Panc1 (cell line): ENCODE measurements around the gene REV3L. TPM values are rescaled to one million over a fixed set of nuclear protein-coding genes. Genes with fewer than 3 reads are reported as not detected.

ENCODE experiments used
- ATAC-seq: fragments of 200-7000 bp; cut with Tn5 transposase; 2 replicates; pipeline ENCODE4 v1.9.1; 2020; ENCODE audit warnings: mild to moderate bottlenecking, moderate library complexity
- BruUV-seq: library from RNA; stranded (reverse); fragments of 400-500 nt; replicated peaks from 2 replicates; lab custom pipeline; 2021; lab: Mats Ljungman, UMichigan
- CTCF ChIA-PET: fragments of 300-600 bp; sonication (Branson Sonifier 250); formaldehyde crosslinking; loops from one replicate; lab custom pipeline; 2022; ENCODE audit warnings: antibody characterized with exemption; lab: Charles Lee
- POLR2A ChIA-PET: fragments of 300-600 bp; sonication (Branson Sonifier 250); formaldehyde crosslinking; loops from one replicate; lab custom pipeline; 2022; ENCODE audit warnings: antibody characterized with exemption; lab: Charles Lee
- DNase-seq: peaks from one replicate; pipeline ENCODE4 v3.0.0-alpha.2; 2010; ENCODE audit warnings: low read depth, low spot score
- H3K27ac ChIP-seq: 2 replicates; pipeline ENCODE4 v1.5.1; 2011; ENCODE audit warnings: mild to moderate bottlenecking, low read length, inconsistent platforms
- H3K27me3 ChIP-seq: fragments of 200-500 bp; sonication (Bioruptor generic); 2 replicates; pipeline ENCODE4 v1.6.0; 2014; ENCODE audit warnings: low read length, inconsistent platforms; ENCODE audit not compliant: control insufficient read depth, insufficient read depth
- H3K36me3 ChIP-seq: fragments of 200-500 bp; sonication (Bioruptor generic); 2 replicates; pipeline ENCODE4 v1.5.1; 2014; ENCODE audit warnings: inconsistent platforms, mild to moderate bottlenecking, low read length, moderate library complexity; ENCODE audit not compliant: control insufficient read depth, insufficient read depth
- H3K4me1 ChIP-seq: 2 replicates; pipeline ENCODE4 v1.5.1; 2011; ENCODE audit warnings: inconsistent platforms, mild to moderate bottlenecking, low read length, moderate library complexity; ENCODE audit not compliant: control insufficient read depth, insufficient read depth
- H3K4me3 ChIP-seq, 2 experiments: 2 replicates each; pipeline ENCODE4 v1.5.1; 2011 to 2012; ENCODE audit warnings: low read depth in 2 of 2, low read length in 2 of 2, mild to moderate bottlenecking in 2 of 2, inconsistent platforms in 1 of 2, moderate library complexity in 1 of 2
- H3K9me3 ChIP-seq: fragments of 200-500 bp; sonication (Bioruptor generic); 2 replicates; pipeline ENCODE4 v1.5.1; 2014; ENCODE audit warnings: low read depth, mild to moderate bottlenecking, inconsistent platforms, low read length, moderate library complexity; ENCODE audit not compliant: control insufficient read depth, insufficient read depth
- CTCF ChIP-seq: fragments of 450-650 bp; IDR thresholded peaks from 2 replicates; pipeline ENCODE4 v1.5.1; 2017; ENCODE audit warnings: mild to moderate bottlenecking
- POLR2AphosphoS5 ChIP-seq: IDR thresholded peaks from 2 replicates; pipeline ENCODE4 v1.6.1; 2012; ENCODE audit warnings: mild to moderate bottlenecking, low read depth, low read length, moderate library complexity
- REST ChIP-seq, 2 experiments: IDR thresholded peaks; 2 replicates each; pipeline ENCODE4 v1.6.1; 2011 to 2012; ENCODE audit warnings: low read depth in 2 of 2, control low read depth in 1 of 2, low read length in 1 of 2, mild to moderate bottlenecking in 1 of 2, moderate library complexity in 1 of 2; ENCODE audit not compliant: insufficient read depth in 1 of 2
- SIN3A ChIP-seq: IDR thresholded peaks from 2 replicates; pipeline ENCODE4 v1.6.1; 2012; ENCODE audit warnings: low read depth, mild to moderate bottlenecking, low read length, moderate library complexity, borderline replicate concordance; ENCODE audit not compliant: insufficient read depth
- TCF7L2 ChIP-seq: IDR thresholded peaks from 2 replicates; pipeline ENCODE4 v1.6.1; 2011; ENCODE audit warnings: mild to moderate bottlenecking, low read depth, low read length, inconsistent platforms
- in situ Hi-C: cut with HindIII; loops from 2 replicates; pipeline ENCODE4 v1.10.0; 2016; ENCODE audit warnings: low sequenced_read_pairs, low pct_unique_long_range_greater_than_20kb
- intact Hi-C: fragments of 100-400 bp; cut with micrococcal nuclease; formaldehyde crosslinking; loops from one replicate; pipeline ENCODE4 v1.10.0; 2022; ENCODE audit not compliant: unreplicated experiment
- total RNA-seq: library from RNA; stranded (reverse); gene quantifications from one replicate; pipeline ENCODE4 v1.2.1, GENCODE V29; 2021; ENCODE audit not compliant: unreplicated experiment

The REV3L gene
- total RNA-seq, 1 experiment from 2014 or later, result 44.8 TPM

GRCh38 chr6:111423960-111424846, 58.8 kb downstream of the REV3L start:
- no peak for DNase-seq
- ChIA-PET CTCF (no interaction called here), POLR2A (interaction anchor here (0.5 kb wide), 1 partner anchor 20 kb away, joined by 5 read pairs; no protein-coding TSS in a partner anchor)
- no peaks in the 10 kb centered on the region for H3K36me3 ChIP-seq
- peaks cover 19% of the 10 kb centered on the region; the same call in 1 of the 2 replicates for H3K9me3 ChIP-seq
- in situ Hi-C loops, result no loop called here
- peak overlapping the region; percentile 18 for H3K27ac ChIP-seq
- peaks cover 28% of the 10 kb centered on the region for H3K4me1 ChIP-seq
- ATAC-seq, result 0 out of 2 replicates have a peak, but pooled peaks have one; percentile 19
- H3K4me3 ChIP-seq, result no peak overlapping the region
- H3K27me3 ChIP-seq, result no peaks in the 10 kb centered on the region
- TF ChIP-seq TCF7L2 (no peak), REST (IDR thresholded peaks at IDR 0.05; ENCODE audit: insufficient read depth in 1 of 2, low read depth in 2 of 2, low read length in 1 of 2) (no peak)
- no TSS peak for BruUV-seq
- intact Hi-C loops, result no loop called here

DNA sequence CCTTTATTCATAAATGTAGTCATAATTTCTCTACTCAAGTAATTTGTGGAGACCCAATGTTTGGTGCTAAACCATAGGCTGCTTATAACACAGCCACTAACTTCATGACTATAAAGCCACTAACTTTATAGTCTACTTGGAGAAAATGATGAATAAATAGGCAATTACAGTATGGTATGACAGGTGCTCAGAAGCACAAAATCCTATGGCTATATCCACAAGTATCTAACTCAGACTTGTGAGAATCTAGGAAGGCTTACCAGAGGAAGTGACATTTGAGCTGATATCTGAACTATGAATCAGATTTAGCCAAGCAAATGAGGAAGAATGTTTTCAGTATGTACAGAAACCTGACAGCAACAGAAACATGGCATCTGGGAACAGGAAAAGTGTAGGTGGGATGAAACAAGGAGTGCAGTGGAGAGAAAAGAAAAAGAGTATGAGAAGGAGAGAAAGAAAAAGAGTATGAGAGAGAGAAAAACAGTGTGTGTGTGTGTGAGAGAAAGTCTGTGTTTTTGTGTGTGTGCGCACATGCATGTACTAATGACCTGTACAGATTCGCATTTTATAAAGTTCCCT, 59.9 kb downstream of the REV3L start:
- TF ChIP-seq SIN3A (no peak), REST (IDR thresholded peaks at IDR 0.05; ENCODE audit: insufficient read depth in 1 of 2, low read depth in 2 of 2, low read length in 1 of 2) (no peak), TCF7L2 (no peak), POLR2AphosphoS5 (no peak), CTCF (no peak)
- intact Hi-C loops, result no loop called here
- Histone ChIP-seq H3K27me3 (no peaks in the 10 kb centered on the region), H3K4me3 (no peak overlapping the region), H3K4me1 (peaks cover 28% of the 10 kb centered on the region), H3K9me3 (peaks cover 8% of the 10 kb centered on the region; the same call in 1 of the 2 replicates), H3K36me3 (no peaks in the 10 kb centered on the region), H3K27ac (0 out of 2 replicates have a peak overlapping the region, but pooled peaks have one; percentile 1)
- POLR2A ChIA-PET, result no interaction called here
- no TSS peak for BruUV-seq
- ATAC-seq (no peak), DNase-seq (no peak)
- in situ Hi-C loops, result no loop called here
- CTCF ChIA-PET, result no interaction called here
